Amniotic stem cell (primary cell): ENCODE measurements around the gene ZSWIM8.
A peak's percentile ranks its signal among the peaks of the same experiment; 100 is the strongest.
"Not testable (repeated sequence)": the region's sequence is repeated elsewhere in the genome, so short reads cannot be mapped to it uniquely, and the experiment has no call there.

Experiments used
- DNase-seq: peaks from one replicate; lab custom pipeline; 2025; lab: John Stamatoyannopoulos, UW

Gene ZSWIM8

GRCh38 chr10:73774637-73775036 is 10.8 kb upstream of the ZSWIM8 start:
- DNase-seq: no peak

- DNase-seq: no peak
Observed at GRCh38 chr10:73779018-73779417, 6.4 kb upstream of the ZSWIM8 start.

- DNase-seq: no peak
Observed at GRCh38 chr10:73779539-73780197, 5.7 kb upstream of the ZSWIM8 start.

- DNase-seq: no peak
Observed at GRCh38 chr10:73780301-73780700, 5.1 kb upstream of the ZSWIM8 start.

- DNase-seq: no peak
Observed at GRCh38 chr10:73780966-73781365, 4.4 kb upstream of the ZSWIM8 start.

- no peak for DNase-seq
Observed at GRCh38 chr10:73781548-73781878, 3.9 kb upstream of the ZSWIM8 start.

- DNase-seq: peak; percentile 61
Observed at GRCh38 chr10:73781879-73782748, 3.3 kb upstream of the ZSWIM8 start, which contains the start of gene CHCHD1. TSS of gene CHCHD1 (plus strand) at chr10:73782048. CDS start at chr10:73782076, 28 bp downstream.

GRCh38 chr10:73782749-73783085 is 2.7 kb upstream of the ZSWIM8 start:
- DNase-seq: no peak

- no peak for DNase-seq
Observed at GRCh38 chr10:73785721-73786511, 510 bp downstream of the ZSWIM8 start.

- DNase-seq: no peak
Observed at GRCh38 chr10:73786512-73786885, 1.1 kb downstream of the ZSWIM8 start.

GRCh38 chr10:73787031-73787800 is 1.8 kb downstream of the ZSWIM8 start:
- not testable (repeated sequence) for DNase-seq

GRCh38 chr10:73788864-73789658 is 3.7 kb downstream of the ZSWIM8 start:
- no peak for DNase-seq

- DNase-seq: no peak
Observed at GRCh38 chr10:73789659-73790055, 4.3 kb downstream of the ZSWIM8 start.

GRCh38 chr10:73790886-73791625 is 5.7 kb downstream of the ZSWIM8 start:
- DNase-seq: no peak

GRCh38 chr10:73791871-73792400 is 6.5 kb downstream of the ZSWIM8 start:
- DNase-seq: no peak

- DNase-seq: no peak
Observed at GRCh38 chr10:73793456-73793855, 8.1 kb downstream of the ZSWIM8 start.

- not testable (repeated sequence) for DNase-seq
Observed at GRCh38 chr10:73795491-73795890, 10.1 kb downstream of the ZSWIM8 start.

GRCh38 chr10:73796035-73796434 is 10.6 kb downstream of the ZSWIM8 start:
- not testable (repeated sequence) for DNase-seq

- no peak for DNase-seq
Observed at GRCh38 chr10:73796766-73797165, 11.4 kb downstream of the ZSWIM8 start.
